ENCODE measurements around the gene ITGBL1. TPM values are rescaled to one million over a fixed set of nuclear protein-coding genes. Genes with fewer than 3 reads are reported as not detected.
"Not testable (repeated sequence)": the region's sequence is repeated elsewhere in the genome, so short reads cannot be mapped to it uniquely, and the experiment has no call there.

The ITGBL1 gene
- total and polyA plus RNA-seq, 8 donors = 0.24 to 50.0 (median 0.38) TPM

- Histone ChIP-seq H3K4me1 (no peaks in the 10 kb centered on the region), H3K9me3 (no peaks in the 10 kb centered on the region), H3K27me3 (no peaks in the 10 kb centered on the region), H3K36me3 (no peaks in the 10 kb centered on the region), H3K4me3 (no peak overlapping the region), H3K27ac (no peak overlapping the region)
- ATAC-seq = no peak
- no peak for DNase-seq
- no peak for TF ChIP-seq CTCF (IDR thresholded peaks at IDR 0.05)
- intact Hi-C loops (cut with DNase I) = no loop called here
Measured at GRCh38 chr13:101536079-101536478, 83.6 kb downstream of the ITGBL1 start.

- H3K9me3 ChIP-seq; H3K27ac ChIP-seq; H3K27me3 ChIP-seq; H3K4me1 ChIP-seq; ATAC-seq; DNase-seq; H3K4me3 ChIP-seq; H3K36me3 ChIP-seq; intact Hi-C loops (cut with DNase I): not testable (repeated sequence)
Measured at GRCh38 chr13:101544544-101544943, 92.1 kb downstream of the ITGBL1 start.

GRCh38 chr13:101544979-101545378 lies 92.5 kb downstream of the ITGBL1 start:
- intact Hi-C loops (cut with DNase I) = no loop called here
- no peak for TF ChIP-seq CTCF (IDR thresholded peaks at IDR 0.05)
- Histone ChIP-seq H3K4me1 (no peaks in the 10 kb centered on the region), H3K9me3 (peaks cover 0 to 3% of the 10 kb centered on the region in 2 donors), H3K36me3 (no peaks in the 10 kb centered on the region), H3K27me3 (no peaks in the 10 kb centered on the region), H3K4me3 (no peak overlapping the region), H3K27ac (no peak overlapping the region)
- ATAC-seq (no peak), DNase-seq (no peak)

DNA sequence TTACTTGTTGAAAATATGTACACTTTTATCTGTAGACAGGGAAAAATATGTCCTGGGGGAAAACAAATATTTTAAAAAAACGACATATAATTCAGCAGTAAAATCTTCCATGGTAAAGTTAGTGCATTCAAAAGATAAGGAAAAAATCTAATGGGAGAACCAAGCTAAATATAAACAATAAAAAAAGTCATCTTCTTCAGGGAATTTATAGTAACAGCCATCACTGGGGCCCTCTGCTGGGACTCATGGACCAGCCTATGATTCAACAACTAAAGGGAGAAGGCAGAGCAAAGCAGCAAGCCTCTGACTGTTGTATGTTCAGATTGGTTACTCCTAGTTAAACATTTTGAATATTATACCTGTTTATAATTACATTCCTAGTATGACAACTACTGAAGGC lies 93.0 kb downstream of the ITGBL1 start:
- Histone ChIP-seq H3K4me1 (no peaks in the 10 kb centered on the region), H3K27ac (no peak overlapping the region), H3K9me3 (peaks cover 0 to 3% of the 10 kb centered on the region in 2 donors), H3K36me3 (no peaks in the 10 kb centered on the region), H3K4me3 (no peak overlapping the region), H3K27me3 (no peaks in the 10 kb centered on the region)
- intact Hi-C loops (cut with DNase I) = no loop called here
- no peak for ATAC-seq
- no peak for DNase-seq
- no peak for TF ChIP-seq CTCF (IDR thresholded peaks at IDR 0.05)

- Histone ChIP-seq H3K4me3 (no peak overlapping the region), H3K27ac (no peak overlapping the region), H3K4me1 (no peaks in the 10 kb centered on the region), H3K36me3 (no peaks in the 10 kb centered on the region), H3K9me3 (no peaks in the 10 kb centered on the region), H3K27me3 (no peaks in the 10 kb centered on the region)
- ATAC-seq (no peak), DNase-seq (no peak)
- intact Hi-C loops (cut with DNase I) = no loop called here
- no peak for TF ChIP-seq CTCF (IDR thresholded peaks at IDR 0.05)
Measured at GRCh38 chr13:101552286-101552685, 99.8 kb downstream of the ITGBL1 start.

- H3K4me1 ChIP-seq = no peaks in the 10 kb centered on the region
- intact Hi-C loops (cut with DNase I) = no loop called here
- H3K36me3 ChIP-seq = no peaks in the 10 kb centered on the region
- no peak overlapping the region for H3K27ac ChIP-seq
- no peaks in the 10 kb centered on the region for H3K27me3 ChIP-seq
- no peak for TF ChIP-seq CTCF (IDR thresholded peaks at IDR 0.05)
- no peaks in the 10 kb centered on the region for H3K9me3 ChIP-seq
- ATAC-seq = no peak
- H3K4me3 ChIP-seq = no peak overlapping the region
- DNase-seq = no peak
Measured at GRCh38 chr13:101552786-101553185, 100.3 kb downstream of the ITGBL1 start.

All from left lung (tissue), 10 donors.